C1 segment of cervical spinal cord (tissue), 14 donors: ENCODE data around the gene C3orf22.
"Not testable (repeated sequence)": the region's sequence is repeated elsewhere in the genome, so short reads cannot be mapped to it uniquely, and the experiment has no call there.

Experiments used
- DNase-seq, 14 donors: peaks; one replicate each; lab custom pipeline; 2025; lab: John Stamatoyannopoulos, UW

Gene C3orf22

DNA sequence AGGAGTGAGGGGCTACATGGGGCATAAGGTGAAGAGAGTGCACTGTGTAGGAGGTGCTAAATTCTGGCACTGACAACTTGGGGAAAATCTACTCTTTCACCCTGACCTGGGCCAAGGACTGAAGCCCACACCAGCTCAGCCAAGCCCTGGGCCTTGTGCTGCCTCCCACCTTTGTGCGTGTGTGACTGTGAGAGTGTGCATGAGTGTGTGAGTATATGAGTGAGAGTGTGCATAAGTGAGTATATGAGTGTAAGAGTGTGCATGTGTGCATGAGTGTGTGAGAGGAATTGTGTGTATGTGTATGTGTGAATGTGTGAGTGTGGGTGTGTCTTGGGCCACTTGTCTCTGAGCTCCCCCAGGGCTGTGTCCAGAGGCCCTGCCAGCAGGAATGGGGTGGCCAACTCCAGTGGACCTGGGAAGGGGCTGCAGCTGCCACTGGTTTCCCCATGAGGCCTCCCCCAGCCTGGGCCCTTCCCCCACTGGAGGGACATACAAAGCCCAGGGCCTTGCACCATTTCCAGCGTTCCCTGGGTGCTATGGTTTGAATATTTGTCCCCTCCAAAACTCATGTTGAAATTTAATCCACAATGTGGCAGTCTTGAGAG is 15.2 kb downstream of the C3orf22 start:
- no peak for DNase-seq

DNA sequence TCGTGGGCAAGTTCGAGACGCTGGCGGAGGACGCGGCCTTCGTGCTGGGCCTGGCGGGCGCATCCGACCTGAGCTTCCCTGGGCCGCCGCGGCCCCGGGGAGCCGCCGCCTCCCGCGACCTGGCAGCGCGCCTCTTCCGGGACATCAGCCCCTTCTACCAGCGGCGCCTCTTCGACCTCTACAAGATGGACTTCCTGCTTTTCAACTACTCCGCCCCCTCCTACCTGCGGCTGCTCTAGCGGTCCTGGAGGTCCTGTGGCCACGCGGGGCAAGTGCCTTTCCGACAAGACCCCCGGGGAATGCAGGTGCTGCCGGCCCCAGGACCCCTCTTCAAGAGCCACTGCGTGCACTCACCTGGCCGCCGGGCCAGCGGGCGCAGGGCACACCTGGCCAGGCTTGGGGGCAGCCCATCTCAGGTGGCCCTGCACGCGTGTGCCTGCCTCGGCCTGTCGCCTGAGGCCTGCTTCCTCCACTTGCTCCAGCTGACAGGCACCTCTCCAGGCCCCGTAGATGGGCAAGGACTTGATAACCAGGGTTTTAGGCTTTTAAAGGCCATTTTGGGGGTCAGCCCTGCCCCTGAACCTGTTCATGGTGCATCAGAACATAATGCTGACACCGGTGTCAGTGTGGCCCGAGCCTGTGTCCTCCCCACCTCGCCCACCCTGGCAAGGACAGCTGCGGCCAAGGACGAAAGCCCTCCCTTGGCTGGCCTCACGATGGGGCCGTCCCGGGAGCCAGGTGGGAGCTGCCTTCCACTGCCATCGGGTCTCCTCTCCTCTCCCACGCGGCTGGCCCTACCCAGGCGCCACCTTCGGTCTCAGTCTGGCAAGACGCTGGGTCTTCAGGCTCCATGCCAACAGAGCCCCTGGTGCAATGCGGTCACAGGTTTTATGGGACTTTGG is 16.1 kb downstream of the C3orf22 start:
- no peak for DNase-seq

DNA sequence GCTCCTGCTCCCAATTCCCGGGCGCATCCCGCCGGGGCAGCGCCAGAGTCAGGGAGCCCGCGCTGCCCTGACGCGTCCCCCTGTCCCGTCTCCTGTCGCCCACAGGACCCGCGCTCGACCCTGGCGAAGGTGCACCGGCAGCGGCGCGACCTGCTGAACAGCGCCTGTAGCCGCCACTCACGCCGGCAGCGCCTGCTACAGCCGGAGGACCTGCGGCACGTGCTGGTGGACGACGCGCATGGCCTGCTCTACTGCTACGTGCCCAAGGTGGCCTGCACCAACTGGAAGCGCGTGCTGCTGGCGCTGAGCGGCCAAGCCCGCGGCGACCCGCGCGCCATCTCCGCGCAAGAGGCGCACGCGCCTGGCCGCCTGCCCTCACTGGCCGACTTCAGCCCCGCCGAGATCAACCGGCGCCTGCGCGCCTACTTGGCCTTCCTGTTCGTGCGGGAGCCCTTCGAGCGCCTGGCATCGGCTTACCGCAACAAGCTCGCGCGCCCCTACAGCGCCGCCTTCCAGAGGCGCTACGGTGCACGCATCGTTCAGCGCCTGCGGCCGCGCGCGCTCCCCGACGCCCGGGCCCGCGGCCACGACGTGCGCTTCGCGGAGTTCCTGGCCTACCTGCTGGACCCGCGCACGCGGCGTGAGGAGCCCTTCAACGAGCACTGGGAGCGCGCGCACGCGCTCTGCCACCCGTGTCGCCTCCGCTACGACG is 16.9 kb downstream of the C3orf22 start:
- DNase-seq = no peak

- no peak for DNase-seq
These were observed 17.6 kb downstream of the C3orf22 start for GRCh38 chr3:126540951-126541627.

DNA sequence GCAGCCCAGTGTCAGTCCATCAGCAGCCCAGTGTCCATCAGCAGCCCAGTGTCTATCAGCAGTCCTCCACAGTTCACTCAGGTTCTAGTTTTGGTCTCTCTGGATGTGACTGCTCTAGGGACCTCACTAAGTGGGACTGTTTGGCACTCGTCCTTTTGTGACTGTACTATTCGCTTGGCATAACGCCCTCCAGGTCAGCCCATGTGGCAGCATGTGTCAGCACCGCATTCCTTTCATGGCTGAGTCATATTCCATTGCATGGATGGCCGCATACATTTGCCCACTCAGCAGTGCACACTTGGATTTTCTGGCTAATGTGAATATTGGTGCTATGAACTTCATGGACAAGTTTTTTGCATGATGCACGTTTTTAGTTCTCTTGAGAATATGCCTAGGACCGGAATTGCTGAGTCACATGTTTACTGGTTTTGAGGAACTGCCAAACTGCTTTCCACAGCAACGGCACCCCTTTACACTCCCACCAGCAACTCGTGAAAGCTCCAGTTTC is 18.3 kb downstream of the C3orf22 start:
- DNase-seq = no peak

GRCh38 chr3:126539558-126540250 is 19.0 kb downstream of the C3orf22 start:
- no peak for DNase-seq

DNA sequence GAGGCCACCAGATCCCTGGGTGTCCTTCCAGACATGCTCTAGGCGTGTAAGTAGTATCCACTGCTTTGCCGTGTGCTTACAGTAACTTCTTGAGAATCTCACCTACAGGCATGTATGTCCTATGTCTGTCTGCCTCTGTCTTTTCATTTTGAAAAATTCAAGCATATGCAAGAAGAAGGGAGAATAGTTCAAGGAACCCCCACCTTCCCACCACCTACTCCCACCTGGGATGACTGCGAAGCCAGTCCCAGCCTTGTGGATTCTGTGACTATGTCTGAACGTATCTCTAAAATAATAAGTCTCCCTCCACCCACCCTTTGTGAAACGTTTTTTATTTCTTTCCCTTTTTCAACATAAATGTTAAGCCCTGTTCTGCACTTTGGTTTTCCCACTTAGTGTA is 19.8 kb downstream of the C3orf22 start:
- DNase-seq = no peak

DNA sequence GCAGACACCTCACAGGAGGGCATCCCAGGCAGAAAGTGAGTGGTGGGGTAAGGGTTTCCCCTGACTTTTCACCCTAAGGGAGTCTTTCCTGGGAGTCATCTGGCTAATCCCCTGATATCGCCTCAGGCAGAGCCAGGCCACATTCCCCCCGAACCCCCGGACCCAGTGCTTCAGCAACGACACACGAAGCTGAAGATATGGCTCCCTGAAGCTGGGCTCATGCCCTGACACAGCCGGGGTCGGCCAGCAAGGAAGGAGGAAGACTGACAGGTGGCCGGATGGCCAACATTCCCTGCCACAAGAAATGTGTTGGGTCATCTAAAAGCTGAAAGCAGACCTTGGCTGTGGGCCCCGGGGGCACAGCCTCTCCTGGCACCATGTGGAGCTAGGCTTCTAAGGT is 20.4 kb downstream of the C3orf22 start:
- DNase-seq = no peak

DNA sequence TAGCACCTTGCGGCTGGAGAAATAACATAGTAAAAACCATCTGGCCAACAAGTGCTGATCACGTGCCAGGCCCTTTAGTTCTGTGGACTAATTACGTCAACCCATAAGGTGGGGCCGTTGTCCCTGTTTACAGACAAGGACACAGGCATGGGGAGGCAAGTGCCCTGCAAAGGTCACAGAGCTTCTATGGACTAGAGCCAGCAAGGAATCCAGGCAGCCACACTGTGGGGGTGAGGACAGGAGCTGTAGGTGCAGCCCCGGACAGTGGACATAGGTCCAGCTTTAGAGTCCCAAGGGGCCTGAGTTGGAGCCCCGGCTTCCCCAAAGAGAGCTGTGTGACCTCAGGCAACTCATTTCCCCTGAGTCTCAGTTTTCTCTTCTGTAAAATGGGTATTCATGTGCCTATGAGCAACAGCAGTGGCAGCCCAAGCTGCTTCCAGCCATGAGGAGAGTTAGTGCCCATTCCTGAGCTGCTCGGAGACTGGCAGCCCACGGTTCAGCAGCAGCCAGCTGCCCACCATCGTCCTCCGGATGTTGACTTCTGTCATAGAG is 20.9 kb downstream of the C3orf22 start:
- no peak for DNase-seq

DNA sequence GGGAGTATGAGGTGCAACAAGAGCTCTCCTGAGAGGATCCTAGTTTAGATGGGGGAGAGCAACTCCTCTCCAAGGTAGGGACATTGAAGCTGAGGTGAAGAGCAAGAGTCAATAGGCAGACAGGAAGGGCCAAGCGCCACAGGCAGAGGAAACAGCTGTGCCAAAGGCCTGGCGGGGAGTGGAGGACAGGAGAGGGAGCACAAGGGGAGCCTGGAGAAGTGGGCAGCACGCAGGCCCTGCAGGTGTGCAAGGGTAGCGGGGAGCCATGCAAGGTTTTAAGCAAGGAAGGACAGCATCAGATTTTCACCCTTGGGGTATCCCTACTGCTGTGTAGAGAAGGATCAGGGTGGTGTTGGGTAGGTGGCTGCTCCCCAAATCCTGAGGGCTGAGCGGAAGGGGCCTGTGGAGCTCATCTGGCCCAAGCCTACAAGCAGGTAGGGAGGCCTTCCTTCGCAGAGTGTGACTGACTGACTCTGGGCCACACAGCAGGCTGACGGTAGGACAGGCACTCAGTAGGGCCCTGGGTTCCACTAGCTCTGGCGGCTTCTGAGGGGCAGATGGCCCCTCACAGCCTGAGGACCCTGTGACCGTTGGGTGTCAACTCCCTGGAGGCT is 21.5 kb downstream of the C3orf22 start:
- DNase-seq = no peak

DNA sequence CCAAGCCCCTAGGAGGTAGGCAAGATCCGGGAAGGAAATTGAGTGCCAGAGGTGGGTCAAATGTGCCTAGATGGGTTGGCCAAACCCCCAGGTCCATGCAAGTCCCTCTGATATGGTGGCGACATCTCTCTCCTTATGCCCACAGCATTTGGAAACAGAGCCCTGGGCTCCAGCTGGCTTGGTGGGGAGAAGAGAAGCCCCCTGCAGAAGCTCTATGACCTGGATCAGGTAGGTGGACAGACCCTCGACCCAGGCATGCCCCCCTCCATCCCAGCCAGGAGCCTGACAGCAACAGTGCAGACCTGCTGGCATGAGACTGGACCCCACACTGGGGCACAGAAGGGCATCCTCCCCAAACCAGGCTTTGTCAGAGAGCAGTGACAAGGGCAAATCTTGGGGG is 22.6 kb downstream of the C3orf22 start:
- DNase-seq = no peak

DNA sequence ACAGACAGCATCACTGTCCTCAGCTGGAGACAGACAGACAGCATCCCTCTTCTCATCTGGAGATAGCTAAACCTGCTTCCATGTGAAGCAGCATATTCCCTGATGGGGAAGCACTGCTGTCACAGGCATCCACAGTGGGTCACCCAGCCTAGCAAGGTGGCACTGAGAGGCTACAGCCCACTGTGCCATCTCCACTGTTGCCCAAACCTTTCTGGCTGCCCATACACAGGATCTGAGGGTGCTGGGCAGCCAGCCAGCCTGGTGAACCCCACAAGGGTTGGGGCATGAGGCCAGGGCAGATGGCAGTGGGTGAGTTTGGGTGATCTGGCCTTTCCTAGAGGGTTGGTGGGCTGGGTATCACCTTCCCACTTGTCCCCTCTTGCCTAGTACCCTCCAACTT is 23.1 kb downstream of the C3orf22 start:
- no peak for DNase-seq

DNA sequence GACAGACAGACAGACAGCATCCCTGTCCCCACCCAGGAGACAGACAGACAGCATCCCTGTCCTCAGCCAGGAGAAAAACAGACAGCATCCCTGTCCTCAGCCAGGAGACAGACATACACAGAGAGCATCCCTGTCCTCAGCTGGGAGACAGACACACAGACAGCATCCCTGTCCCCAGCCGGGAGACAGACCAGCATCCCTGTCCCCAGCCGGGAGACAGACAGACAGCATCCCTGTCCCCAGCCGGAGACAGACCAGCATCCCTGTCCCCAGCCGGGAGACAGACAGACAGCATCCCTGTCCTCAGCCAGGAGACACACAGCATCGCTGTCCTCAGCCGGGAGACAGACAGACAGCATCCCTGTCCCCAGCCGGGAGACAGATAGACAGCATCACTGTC is 24.0 kb downstream of the C3orf22 start:
- DNase-seq = not testable (repeated sequence)

DNA sequence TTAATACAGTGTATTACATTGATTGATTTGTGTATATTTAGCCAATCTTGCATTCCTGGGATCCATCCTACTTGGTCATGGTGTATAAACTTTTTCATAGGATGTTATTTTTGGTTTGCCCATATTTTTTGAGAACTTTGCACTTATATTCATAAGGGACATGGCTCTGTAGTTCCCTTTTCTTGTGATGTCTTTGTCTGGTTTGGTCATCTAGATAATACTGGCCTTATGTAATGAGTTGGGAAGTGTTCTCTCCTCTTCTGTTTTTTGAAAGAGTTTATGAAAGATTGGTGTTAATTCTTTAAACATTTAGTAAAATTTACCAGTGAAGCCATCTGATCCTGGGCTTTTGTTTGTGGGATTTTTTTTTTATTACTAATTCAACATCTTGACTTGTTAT is 25.2 kb downstream of the C3orf22 start:
- no peak for DNase-seq

- no peak for DNase-seq
These were observed 27.7 kb downstream of the C3orf22 start for GRCh38 chr3:126531051-126531330.

DNA sequence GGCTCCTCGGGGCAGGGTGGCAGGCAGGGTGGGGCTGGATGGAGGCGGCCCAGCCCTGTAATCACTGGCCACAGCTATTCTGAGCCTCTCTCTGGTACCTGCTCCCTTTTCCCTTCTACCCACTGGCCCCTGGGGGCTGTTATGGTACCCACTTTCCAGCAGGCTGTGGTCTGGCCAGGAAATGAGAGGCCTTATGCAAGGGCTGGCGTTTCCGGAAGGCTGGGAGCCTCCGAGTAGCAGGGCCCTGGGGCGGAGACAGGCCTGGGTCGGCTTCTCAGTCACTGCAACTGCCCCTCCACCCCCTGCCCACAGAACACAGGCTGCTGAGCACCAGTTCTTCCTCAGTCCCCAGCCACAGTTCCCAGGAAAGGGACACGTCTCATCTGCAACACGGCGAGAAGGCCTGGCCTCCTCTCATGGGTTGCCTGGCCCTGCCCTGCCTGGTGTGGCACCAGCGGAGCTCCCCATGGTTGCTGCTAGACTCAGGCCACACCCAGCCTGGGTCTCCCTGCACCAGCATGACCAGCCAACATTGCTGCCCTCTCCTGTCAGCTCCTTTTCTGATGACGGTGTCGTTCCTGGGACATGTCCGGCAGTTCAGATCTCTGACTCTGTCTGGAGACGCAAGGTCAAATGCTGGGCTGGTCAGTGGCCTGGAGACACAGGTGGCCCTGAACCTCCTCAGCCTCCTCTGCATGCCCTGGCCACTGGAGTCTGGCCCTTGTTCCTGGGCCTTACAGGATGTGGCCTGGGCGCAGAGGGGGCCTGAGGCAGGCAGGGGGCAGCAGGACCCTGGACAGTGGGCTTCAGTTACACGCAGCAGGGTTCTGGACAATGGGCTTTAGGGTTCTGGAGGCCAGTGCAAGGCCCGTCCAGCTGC is 28.3 kb downstream of the C3orf22 start:
- peak in 2 of 14 donors; percentile 24 to 54 for DNase-seq

GRCh38 chr3:126529585-126530170 is 29.1 kb downstream of the C3orf22 start:
- no peak for DNase-seq

DNA sequence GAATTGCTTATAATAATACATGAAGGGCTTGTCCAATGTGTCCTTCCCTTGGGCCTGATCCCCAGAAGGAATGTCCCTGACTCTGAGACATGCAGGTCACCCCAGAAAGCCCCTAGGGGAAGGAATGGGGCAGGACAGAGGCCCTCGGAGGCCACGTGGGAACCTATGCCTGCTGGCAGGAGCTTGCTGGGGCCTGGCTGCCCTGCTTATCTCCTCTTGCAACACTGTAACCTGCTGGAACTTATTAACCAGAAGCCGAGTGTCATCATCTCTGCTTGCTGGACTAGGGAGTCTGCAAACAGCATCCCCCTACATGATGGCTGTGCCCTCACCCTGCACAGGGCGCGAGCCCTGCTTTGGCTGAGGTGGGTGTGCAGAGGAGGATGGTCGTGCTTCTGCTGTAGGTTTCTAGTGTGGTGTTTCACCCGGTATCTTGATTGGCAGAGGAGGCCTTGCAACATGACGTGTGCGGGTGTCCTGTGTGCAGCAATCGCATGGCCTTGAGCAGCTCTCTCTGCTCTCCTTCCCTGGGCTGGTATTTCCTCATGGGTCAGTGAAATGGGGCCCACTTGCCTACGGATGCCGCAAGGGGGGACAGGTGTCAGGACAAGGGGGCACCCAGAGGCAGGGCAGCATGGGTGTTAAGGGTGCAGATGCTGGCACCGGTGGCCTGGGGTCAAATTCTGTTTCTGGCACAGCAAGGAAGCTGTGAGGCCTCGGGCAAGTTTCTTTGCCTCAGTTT is 29.8 kb downstream of the C3orf22 start:
- DNase-seq = no peak

DNA sequence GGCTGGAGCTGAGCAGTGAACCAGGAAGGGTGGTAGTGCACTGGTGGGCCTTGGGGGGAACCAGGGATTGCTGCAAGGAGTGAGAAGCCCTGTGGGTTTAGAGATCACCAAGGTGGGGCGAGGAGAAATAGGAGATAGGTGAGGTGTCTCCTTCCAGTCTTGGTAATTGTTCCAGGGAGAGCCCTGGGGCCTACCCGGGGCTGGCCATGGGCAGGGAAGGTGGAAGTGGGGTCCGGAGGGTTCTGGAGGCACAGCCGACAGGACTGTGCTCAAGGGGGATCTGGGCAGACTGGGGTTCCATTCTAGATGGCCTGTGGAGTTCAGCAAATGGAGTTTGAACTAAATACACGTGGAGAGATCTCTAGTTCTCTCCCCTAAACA is 30.3 kb downstream of the C3orf22 start:
- no peak for DNase-seq
